Measurements from ENCODE around the gene POLR1B.
"Not testable (repeated sequence)": the region's sequence is repeated elsewhere in the genome, so short reads cannot be mapped to it uniquely, and the experiment has no call there.

Gene POLR1B, protein sequence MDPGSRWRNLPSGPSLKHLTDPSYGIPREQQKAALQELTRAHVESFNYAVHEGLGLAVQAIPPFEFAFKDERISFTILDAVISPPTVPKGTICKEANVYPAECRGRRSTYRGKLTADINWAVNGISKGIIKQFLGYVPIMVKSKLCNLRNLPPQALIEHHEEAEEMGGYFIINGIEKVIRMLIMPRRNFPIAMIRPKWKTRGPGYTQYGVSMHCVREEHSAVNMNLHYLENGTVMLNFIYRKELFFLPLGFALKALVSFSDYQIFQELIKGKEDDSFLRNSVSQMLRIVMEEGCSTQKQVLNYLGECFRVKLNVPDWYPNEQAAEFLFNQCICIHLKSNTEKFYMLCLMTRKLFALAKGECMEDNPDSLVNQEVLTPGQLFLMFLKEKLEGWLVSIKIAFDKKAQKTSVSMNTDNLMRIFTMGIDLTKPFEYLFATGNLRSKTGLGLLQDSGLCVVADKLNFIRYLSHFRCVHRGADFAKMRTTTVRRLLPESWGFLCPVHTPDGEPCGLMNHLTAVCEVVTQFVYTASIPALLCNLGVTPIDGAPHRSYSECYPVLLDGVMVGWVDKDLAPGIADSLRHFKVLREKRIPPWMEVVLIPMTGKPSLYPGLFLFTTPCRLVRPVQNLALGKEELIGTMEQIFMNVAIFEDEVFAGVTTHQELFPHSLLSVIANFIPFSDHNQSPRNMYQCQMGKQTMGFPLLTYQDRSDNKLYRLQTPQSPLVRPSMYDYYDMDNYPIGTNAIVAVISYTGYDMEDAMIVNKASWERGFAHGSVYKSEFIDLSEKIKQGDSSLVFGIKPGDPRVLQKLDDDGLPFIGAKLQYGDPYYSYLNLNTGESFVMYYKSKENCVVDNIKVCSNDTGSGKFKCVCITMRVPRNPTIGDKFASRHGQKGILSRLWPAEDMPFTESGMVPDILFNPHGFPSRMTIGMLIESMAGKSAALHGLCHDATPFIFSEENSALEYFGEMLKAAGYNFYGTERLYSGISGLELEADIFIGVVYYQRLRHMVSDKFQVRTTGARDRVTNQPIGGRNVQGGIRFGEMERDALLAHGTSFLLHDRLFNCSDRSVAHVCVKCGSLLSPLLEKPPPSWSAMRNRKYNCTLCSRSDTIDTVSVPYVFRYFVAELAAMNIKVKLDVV

GRCh38 chr2:112542123-112542983, at the start of gene POLR1B:
Gene POLR1B, plus strand, starts transcription at chr2:112542465. Its CDS starts 30 bp downstream, at chr2:112542495.
- DNase-seq, result no peak

DNA sequence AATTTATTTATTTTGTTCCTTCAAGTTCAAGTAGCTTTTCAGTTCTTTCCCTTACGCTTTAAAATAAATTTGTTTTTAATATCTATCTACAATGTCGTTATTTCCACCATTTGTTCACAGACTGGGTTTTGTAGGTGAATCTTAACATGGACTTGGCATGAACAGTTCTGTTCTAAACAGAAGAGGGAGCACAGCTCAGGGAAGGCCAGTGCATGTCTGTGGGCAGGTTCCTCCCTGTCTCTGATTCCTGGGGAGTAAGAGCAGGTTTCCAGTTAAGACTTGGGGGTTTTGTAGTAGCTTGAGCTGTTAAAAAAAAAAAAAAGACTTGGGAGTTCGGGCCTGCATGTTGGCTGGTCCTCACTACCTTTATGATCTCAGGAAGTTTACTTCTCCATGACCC, 49.2 kb upstream of the POLR1B start:
- DNase-seq, result no peak

DNA sequence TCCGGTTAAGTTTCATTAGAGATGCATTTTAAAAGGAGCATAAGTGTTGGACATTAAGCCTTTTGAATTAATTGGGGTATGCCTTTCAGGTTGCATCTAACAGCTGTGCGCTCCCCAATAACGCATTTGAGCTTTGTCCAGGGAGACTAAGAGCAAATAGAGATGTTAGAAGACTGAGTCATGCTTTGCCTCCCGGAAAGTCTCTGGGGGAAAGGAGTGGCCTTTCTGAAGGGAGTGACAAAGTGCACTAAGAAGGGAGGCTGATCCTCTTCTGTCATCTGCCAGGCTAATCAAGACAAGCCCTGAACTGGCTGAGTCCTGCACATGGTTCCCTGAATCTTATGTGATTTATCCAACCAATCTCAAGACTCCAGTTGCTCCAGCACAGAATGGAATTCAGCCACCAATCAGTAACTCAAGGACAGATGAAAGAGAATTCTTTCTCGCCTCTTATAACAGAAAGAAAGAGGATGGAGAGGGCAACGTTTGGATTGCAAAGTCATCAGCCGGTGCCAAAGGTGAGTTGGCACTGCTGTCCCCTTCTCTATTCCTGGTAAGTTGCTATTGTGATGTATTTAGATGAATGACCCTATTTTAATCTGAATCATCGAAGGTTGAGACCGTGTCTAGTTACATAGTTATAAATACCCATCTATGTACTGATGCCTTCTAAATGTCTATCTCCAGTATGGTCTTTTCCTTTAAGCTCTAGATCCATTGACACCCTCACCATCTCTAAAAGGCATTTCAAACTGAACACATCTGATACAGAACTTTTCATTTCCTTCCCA, 48.2 kb upstream of the POLR1B start:
- DNase-seq, result no peak

- DNase-seq, result no peak
Observed at GRCh38 chr2:112494828-112495227, 47.4 kb upstream of the POLR1B start.

- DNase-seq, result not testable (repeated sequence)
Observed at GRCh38 chr2:112495878-112496277, 46.4 kb upstream of the POLR1B start.

- not testable (repeated sequence) for DNase-seq
Observed at GRCh38 chr2:112500850-112501484, 41.3 kb upstream of the POLR1B start.

DNA sequence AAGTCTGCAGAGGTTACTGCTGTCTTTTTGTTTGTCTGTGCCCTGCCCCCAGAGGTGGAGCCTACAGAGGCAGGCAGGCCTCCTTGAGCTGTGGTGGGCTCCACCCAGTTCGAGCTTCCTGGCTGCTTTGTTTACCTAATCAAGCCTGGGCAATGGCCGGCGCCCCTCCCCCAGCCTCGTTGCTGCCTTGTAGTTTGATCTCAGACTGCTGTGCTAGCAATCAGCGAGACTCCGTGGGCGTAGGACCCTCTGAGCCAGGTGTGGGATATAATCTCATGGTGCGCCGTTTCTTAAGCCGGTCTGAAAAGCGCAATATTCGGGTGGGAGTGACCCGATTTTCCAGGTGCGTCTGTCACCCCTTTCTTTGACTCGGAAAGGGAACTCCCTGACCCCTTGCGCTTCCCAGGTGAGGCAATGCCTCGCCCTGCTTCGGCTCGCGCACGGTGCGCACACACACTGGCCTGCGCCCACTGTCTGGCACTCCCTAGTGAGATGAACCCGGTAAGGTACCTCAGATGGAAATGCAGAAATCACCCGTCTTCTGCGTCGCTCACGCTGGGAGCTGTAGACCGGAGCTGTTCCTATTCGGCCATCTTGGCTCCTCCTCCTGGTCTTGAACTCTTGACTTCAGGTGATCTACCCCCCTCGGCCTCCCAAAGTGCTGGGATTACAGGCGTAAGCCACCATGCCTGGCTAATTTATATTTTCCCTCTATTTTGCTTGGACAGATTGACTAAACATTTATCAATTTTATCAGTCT, 32.8 kb upstream of the POLR1B start:
- not testable (repeated sequence) for DNase-seq

DNA sequence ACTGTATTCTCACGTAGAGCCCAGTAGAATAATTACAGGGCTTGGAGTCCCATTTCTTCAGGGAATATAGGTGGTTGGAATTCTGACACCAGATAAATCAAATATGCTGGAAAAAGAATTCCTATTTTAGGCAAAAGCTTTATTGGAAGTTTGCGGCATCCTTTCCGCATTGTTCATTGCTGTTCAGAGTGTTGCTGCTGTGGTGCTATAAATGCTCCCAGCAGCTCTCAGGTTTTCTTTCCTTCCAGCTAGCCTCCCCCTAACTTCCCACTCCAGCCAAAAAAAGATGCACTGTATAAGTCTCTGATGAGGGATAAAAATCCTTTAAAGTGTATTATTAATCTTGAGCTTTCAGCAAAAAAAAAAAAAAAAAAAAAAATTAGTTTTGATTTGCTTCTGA, 25.5 kb upstream of the POLR1B start:
- DNase-seq, result no peak

DNA sequence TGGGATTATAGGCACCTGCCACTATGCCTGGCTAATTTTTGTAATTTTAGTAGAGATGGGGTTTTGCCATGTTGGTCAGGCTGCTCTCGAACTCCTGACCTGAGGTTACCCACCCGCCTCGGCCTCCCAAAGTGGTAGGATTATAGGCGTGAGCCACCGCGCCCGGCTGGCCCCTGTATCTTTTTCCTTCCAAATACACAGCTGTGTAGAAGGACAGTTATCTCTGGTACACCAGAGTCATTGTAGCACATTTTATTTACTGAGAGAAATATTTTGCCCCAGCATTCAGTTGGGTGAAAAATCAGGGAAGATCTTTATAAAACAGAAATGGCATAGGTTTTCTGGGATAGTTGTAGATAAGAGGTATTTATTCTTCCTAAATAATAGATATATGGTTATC, 23.5 kb upstream of the POLR1B start:
- no peak for DNase-seq

GRCh38 chr2:112519506-112519905, 22.8 kb upstream of the POLR1B start:
- no peak for DNase-seq

DNA sequence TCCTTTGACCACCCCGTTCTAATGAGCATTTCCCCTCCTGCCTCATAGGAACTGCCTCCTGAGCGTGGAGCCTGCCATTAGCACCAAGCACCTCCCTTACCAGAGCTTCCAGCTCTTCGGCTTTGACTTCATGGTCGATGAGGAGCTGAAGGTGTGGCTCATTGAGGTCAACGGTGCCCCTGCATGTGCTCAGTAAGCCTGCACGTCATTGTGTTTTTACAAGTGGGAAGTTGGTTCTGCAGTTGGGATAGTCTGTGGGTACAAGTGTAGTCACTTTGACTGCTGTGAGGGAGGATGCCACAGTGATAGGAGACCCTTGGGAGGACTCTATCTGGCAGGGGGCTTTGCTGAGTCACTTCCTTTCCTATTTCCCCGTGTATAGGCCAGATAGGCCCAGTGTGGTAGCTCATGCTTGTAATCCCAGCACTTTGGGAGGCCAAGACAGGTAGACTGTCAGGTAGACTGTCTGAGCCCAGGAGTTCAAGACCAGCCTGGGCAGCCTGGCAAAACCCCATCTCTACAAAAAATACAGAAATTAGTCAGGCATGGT, 22.0 kb upstream of the POLR1B start:
- no peak for DNase-seq

- no peak for DNase-seq
Observed at GRCh38 chr2:112523291-112523777, 18.9 kb upstream of the POLR1B start.

DNA sequence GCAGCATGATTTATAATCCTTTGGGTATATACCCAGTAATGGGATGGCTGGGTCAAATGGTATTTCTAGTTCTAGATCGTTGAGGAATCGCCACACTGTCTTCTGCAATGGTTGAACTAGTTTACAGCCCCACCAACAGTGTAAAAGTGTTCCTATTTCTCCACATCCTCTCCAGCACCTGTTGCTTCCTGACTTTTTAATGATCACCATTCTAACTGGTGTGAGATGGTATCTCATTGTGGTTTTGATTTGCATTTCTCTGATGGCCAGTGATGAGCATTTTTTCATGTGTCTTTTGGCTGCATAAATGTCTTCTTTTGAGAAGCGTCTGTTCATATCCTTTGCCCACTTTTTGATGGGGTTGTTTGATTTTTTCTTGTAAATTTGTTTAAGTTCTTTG, 18.0 kb upstream of the POLR1B start:
- not testable (repeated sequence) for DNase-seq

- DNase-seq, result no peak
Observed at GRCh38 chr2:112528541-112528940, 13.7 kb upstream of the POLR1B start.

GRCh38 chr2:112529757-112530156, 12.5 kb upstream of the POLR1B start:
- no peak for DNase-seq

DNA sequence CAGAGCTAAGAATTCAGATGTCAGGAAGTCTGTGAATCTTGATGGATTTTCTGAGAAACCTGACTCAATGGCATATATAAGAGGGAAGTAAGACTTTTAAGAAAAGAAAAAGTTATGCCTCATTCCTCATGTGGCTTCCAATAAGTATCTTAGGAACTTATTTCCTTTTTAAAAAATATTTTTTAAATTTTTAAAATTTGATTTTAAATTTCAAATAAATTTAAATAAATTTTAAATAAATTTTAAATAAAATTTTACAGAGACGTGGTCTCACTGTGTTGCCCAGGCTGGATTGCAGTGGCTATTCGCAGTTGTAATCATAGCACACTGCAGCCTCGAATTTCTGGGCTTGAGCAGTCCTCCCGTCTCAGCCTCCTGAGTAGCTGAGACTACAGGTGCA, 11.5 kb upstream of the POLR1B start:
- no peak for DNase-seq

DNA sequence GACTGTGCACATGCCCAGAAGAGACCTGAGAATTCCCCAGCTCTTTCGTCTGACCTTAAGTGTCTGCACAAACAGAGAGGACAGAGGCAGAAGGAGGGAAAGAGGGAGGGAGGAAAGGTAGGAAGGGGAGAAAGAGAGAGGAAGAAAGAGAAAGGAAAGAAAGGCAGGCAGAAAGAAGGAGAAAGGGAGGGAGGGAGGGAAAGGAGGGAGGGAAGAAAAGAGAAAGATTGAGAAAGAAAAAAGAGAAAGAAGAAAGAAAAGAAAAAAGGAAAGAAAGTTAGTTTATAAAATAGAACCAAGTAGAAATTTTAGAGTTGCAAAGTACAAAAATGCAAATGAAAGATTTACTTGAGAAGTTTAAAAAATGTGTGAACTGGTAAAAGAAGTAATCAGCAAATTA, 7.4 kb upstream of the POLR1B start:
- DNase-seq, result no peak

DNA sequence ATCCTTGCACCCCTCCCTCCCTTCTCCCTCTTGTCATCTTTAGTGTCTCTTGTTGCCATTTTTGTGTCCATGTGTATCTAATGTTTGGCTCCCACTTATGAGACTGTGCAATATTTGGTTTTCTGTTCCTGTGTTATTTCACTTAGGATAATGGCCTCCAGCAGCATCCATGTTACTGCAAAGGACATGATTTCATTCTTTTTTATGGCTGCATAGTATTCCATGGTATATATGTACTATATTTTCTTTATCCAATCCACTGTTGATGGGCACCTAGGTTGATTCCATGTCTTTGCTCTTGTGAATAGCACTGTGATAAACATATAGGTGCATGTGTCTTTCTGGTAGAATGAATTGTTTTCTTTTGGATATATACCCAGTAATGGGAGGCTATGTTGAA, 5.6 kb upstream of the POLR1B start:
- not testable (repeated sequence) for DNase-seq

DNA sequence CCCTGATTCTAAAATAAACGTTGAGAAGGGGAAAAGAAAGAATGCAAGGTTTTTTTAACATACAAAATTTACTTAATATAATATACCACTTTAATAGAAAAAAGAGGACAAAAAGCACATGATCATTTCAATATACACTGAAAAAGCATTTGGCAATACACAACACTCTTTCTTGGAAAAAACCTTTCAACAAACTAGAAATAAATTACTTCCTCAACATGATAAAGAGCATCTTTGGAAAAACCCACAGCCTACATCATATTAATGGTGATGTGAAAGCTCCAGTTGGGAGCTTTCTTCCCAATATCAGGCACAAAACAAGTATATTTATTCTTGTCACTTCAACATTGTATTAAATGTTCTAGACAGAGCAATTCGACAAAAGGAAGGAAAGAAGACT, 3.0 kb upstream of the POLR1B start:
- no peak for DNase-seq

GRCh38 chr2:112540906-112541305, 1.4 kb upstream of the POLR1B start:
- no peak for DNase-seq

Measured in SIG-M5 (cell line).